NB4 (cell line): ENCODE measurements around the gene NEIL3.

ENCODE experiments used
- CTCF ChIP-seq: IDR thresholded peaks from one replicate; pipeline ENCODE4 v1.5.1; 2012; ENCODE audit warnings: low read depth, low read length
- MYC ChIP-seq: IDR thresholded peaks from 2 replicates; pipeline ENCODE4 v1.6.1; 2011; ENCODE audit warnings: low read depth, low read length
- POLR2A ChIP-seq: IDR thresholded peaks from 2 replicates; pipeline ENCODE4 v1.6.1; 2011; ENCODE audit warnings: mild to moderate bottlenecking; ENCODE audit not compliant: insufficient read length; ENCODE audit errors: extremely low read depth

GRCh38 chr4:177380730-177381287, 71.1 kb downstream of the NEIL3 start:
- TF ChIP-seq CTCF (peak; percentile 41), POLR2A (no peak), MYC (no peak)
